GM21515 (cell line): ENCODE data around the gene TMEM215.

Experiments
- ATAC-seq: cut with Tn5 transposase; IDR thresholded peaks from one replicate; pipeline ENCODE4 v1.9.1; 2021; ENCODE audit not compliant: unreplicated experiment

TMEM215 gene

GRCh38 chr9:32832346-32832745, 49.0 kb downstream of the TMEM215 start:
- ATAC-seq, result no peak
